Measurements from ENCODE around the gene QSOX1.

DNA sequence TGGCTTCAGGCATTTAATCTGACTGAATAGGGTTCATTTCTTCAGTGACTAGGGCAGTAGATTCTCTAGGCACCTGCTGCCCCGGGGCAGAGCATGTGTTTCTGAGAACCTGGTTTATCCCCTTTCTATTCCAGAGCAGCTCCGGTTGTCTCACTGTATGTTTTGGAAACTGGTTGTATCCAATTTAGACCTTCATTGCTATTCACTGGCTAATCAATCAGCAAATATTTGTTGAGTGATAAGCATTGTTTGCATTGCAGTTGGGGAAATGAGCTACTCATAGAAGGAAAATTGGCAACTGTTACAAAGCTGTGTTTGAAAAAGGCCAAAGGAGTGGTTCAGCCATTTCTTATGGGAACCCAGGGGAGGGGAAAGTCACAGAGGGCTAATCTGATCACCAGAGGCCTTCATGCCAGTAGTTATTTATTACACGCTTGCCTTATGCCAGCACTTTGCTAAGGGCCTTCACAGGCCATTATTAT is 2.9 kb downstream of the QSOX1 start:
- TF ChIP-seq MYC (IDR thresholded peaks at IDR 0.05; ENCODE audit: low read depth, low read length) (no peak), EZH2 (IDR thresholded peaks at IDR 0.05; ENCODE audit: borderline replicate concordance, low read depth, low read length, severe bottlenecking) (no peak), CTCF (IDR thresholded peaks at IDR 0.05; ENCODE audit: extremely low read depth in 1 of 2, insufficient read depth in 1 of 2, low read depth in 1 of 2, low read length in 2 of 2) (no peak)

All from endothelial cell of umbilical vein (primary cell).